H1 (cell line): ENCODE results near the gene GUCA1A. TPM values are rescaled to one million over a fixed set of nuclear protein-coding genes. Genes with fewer than 3 reads are reported as not detected.

Source experiments
- CTCF ChIA-PET: fragments of 300-600 bp; sonication (Branson Sonifier 250); formaldehyde crosslinking; loops from one replicate; lab custom pipeline; 2021; ENCODE audit not compliant: partially characterized antibody; lab: Charles Lee
- POLR2A ChIA-PET: fragments of 300-600 bp; sonication (Branson Sonifier 250); formaldehyde crosslinking; loops from one replicate; lab custom pipeline; 2021; ENCODE audit warnings: inconsistent platforms; ENCODE audit not compliant: partially characterized antibody; lab: Charles Lee
- DNase-seq, 2 experiments: peaks; one replicate each; pipeline versions ENCODE4 v3.0.0 to v3.0.0-alpha.2; 2010 to 2022; ENCODE audit warnings: low spot score in 2 of 2, low read depth in 1 of 2, mixed read lengths in 1 of 2
- FAIRE-seq: peaks from 2 replicates; lab custom pipeline; 2011; peaks lifted over from hg19 to GRCh38; lab: Jason Lieb, UNC
- H2AFZ ChIP-seq: 2 replicates; pipeline ENCODE4 v1.8.1; 2012; ENCODE audit warnings: low read length, inconsistent platforms
- H2AK5ac ChIP-seq: 2 replicates; pipeline ENCODE4 v1.6.1; 2013; ENCODE audit warnings: low read depth, low read length
- H2BK120ac ChIP-seq: replicated peaks from 2 replicates; pipeline ENCODE3; 2013; ENCODE audit warnings: low read depth, low read length, inconsistent platforms
- H2BK12ac ChIP-seq: 2 replicates; pipeline ENCODE4 v1.6.1; 2013; ENCODE audit warnings: low read depth, low read length
- H2BK15ac ChIP-seq: 2 replicates; pipeline ENCODE4 v1.6.1; 2013; ENCODE audit warnings: low read length
- H2BK20ac ChIP-seq: 2 replicates; pipeline ENCODE4 v1.6.1; 2013; ENCODE audit warnings: low read length
- H2BK5ac ChIP-seq: 2 replicates; pipeline ENCODE4 v1.6.1; 2013; ENCODE audit warnings: low read depth, low read length
- H3K14ac ChIP-seq: 2 replicates; pipeline ENCODE4 v1.6.1; 2013; ENCODE audit warnings: inconsistent platforms; ENCODE audit not compliant: insufficient read length
- H3K18ac ChIP-seq: 2 replicates; pipeline ENCODE4 v1.6.1; 2013; ENCODE audit warnings: low read length; ENCODE audit errors: extremely low read depth
- H3K23ac ChIP-seq: 2 replicates; pipeline ENCODE4 v1.6.1; 2013; ENCODE audit warnings: inconsistent platforms; ENCODE audit not compliant: insufficient read length
- H3K23me2 ChIP-seq: 2 replicates; pipeline ENCODE4 v1.6.1; 2013; ENCODE audit warnings: low read depth, low read length
- H3K27ac ChIP-seq: 2 replicates; pipeline ENCODE4 v1.6.1; 2011; ENCODE audit warnings: low read depth, low read length, inconsistent platforms
- H3K27me3 ChIP-seq, 4 experiments: replicated peaks in 1 of 4; 1 replicate in 1 of 4; 2 replicates in 3 of 4; pipeline versions ENCODE4 v1.6.1 to v1.8.1; 2011 to 2013; ENCODE audit warnings: low read length in 3 of 4, mild to moderate bottlenecking in 3 of 4, inconsistent platforms in 2 of 4, mixed read lengths in 2 of 4, moderate library complexity in 1 of 4; ENCODE audit not compliant: control insufficient read depth in 3 of 4, insufficient read depth in 3 of 4; ENCODE audit errors: extremely low read depth in 1 of 4
- H3K36me3 ChIP-seq, 4 experiments: 2 replicates each; pipeline versions ENCODE4 v1.6.1 to v1.8.1; 2011 to 2013; ENCODE audit warnings: mild to moderate bottlenecking in 4 of 4, low read length in 3 of 4, moderate library complexity in 2 of 4, control low read depth in 1 of 4, inconsistent platforms in 1 of 4; ENCODE audit not compliant: insufficient read depth in 4 of 4, control insufficient read depth in 2 of 4
- H3K4ac ChIP-seq: replicated peaks from 2 replicates; pipeline ENCODE3; 2013; ENCODE audit warnings: low read length, low read depth, mixed read lengths, inconsistent platforms; ENCODE audit not compliant: insufficient read length
- H3K4me1 ChIP-seq, 4 experiments: replicated peaks in 1 of 4; 1 replicate in 1 of 4; 2 replicates in 3 of 4; pipeline versions ENCODE4 v1.6.1 to v1.8.1; 2011 to 2013; ENCODE audit warnings: low read length in 3 of 4, inconsistent platforms in 2 of 4, mixed read lengths in 1 of 4; ENCODE audit not compliant: insufficient read depth in 4 of 4, control insufficient read depth in 3 of 4
- H3K4me2 ChIP-seq, 2 experiments: 2 replicates each; pipeline versions ENCODE4 v1.6.1 to v1.8.1; 2011 to 2013; ENCODE audit warnings: low read depth in 2 of 2, low read length in 2 of 2, control low read depth in 1 of 2, inconsistent platforms in 1 of 2, mild to moderate bottlenecking in 1 of 2; ENCODE audit not compliant: insufficient read depth in 1 of 2
- H3K4me3 ChIP-seq, 4 experiments: fragments of 200-600, 300-600 bp in 1 of 4; sonication (generic), shearing (Covaris generic), sonication (Bioruptor Twin) in 1 of 4; 2 replicates each; pipeline versions ENCODE4 v1.5.1 to v1.8.1; 2011 to 2016; ENCODE audit warnings: low read length in 4 of 4, low read depth in 3 of 4, control low read depth in 2 of 4, inconsistent platforms in 2 of 4, mild to moderate bottlenecking in 2 of 4, mixed read lengths in 1 of 4, moderate library complexity in 1 of 4; ENCODE audit not compliant: insufficient read depth in 2 of 4; ENCODE audit errors: extremely low read depth in 1 of 4
- H3K56ac ChIP-seq: replicated peaks from 2 replicates; pipeline ENCODE3; 2013; ENCODE audit warnings: low read depth, mild to moderate bottlenecking, mixed read lengths, low read length, inconsistent platforms; ENCODE audit not compliant: insufficient read length
- H3K79me1 ChIP-seq: 2 replicates; pipeline ENCODE4 v1.6.1; 2013; ENCODE audit warnings: low read depth, low read length, control low read depth
- H3K79me2 ChIP-seq, 2 experiments: 2 replicates each; pipeline versions ENCODE4 v1.6.1 to v1.8.1; 2012 to 2013; ENCODE audit warnings: low read length in 2 of 2, mild to moderate bottlenecking in 2 of 2, inconsistent platforms in 1 of 2; ENCODE audit not compliant: insufficient read depth in 2 of 2, control insufficient read depth in 1 of 2
- H3K9ac ChIP-seq, 4 experiments: replicated peaks in 1 of 4; 1 replicate in 1 of 4; 2 replicates in 3 of 4; pipeline versions ENCODE4 v1.6.1 to v1.8.1; 2011 to 2013; ENCODE audit warnings: low read depth in 3 of 4, low read length in 3 of 4, control low read depth in 2 of 4, mild to moderate bottlenecking in 2 of 4, moderate library complexity in 2 of 4, inconsistent platforms in 1 of 4; ENCODE audit errors: extremely low read depth in 1 of 4
- H3K9me3 ChIP-seq, 2 experiments: 2 replicates each; pipeline versions ENCODE4 v1.6.1 to v1.8.1; 2012 to 2013; ENCODE audit warnings: mild to moderate bottlenecking in 2 of 2, moderate library complexity in 2 of 2, control low read depth in 1 of 2, inconsistent platforms in 1 of 2, low read depth in 1 of 2, low read length in 1 of 2, mixed read lengths in 1 of 2; ENCODE audit not compliant: insufficient read depth in 2 of 2
- H4K20me1 ChIP-seq, 2 experiments: replicated peaks in 1 of 2; 2 replicates each; pipeline versions ENCODE3 to v1.8.1; 2011 to 2013; ENCODE audit warnings: inconsistent platforms in 2 of 2, low read length in 2 of 2, mild to moderate bottlenecking in 1 of 2; ENCODE audit not compliant: insufficient read depth in 2 of 2, control insufficient read depth in 1 of 2
- H4K5ac ChIP-seq: 2 replicates; pipeline ENCODE4 v1.6.1; 2013; ENCODE audit warnings: low read length, low read depth, mixed read lengths, inconsistent platforms; ENCODE audit not compliant: insufficient read length
- H4K8ac ChIP-seq: 2 replicates; pipeline ENCODE4 v1.8.0; 2013; ENCODE audit warnings: mild to moderate bottlenecking, moderate library complexity, low read length, inconsistent platforms; ENCODE audit not compliant: insufficient read depth; ENCODE audit errors: extremely low read depth
- H4K91ac ChIP-seq: replicated peaks from 2 replicates; pipeline ENCODE3; 2013; ENCODE audit warnings: low read length, mixed read lengths, inconsistent platforms; ENCODE audit not compliant: insufficient read length
- ASH2L ChIP-seq: fragments of 200-600, 300-600 bp; sonication (generic); IDR thresholded peaks from one replicate; pipeline ENCODE4 v1.7.1; 2017; ENCODE audit warnings: low read length
- CBX5 ChIP-seq: fragments of 300-800, 300-1000 bp; sonication (generic); IDR thresholded peaks from 2 replicates; pipeline ENCODE4 v1.7.1; 2016; ENCODE audit warnings: antibody characterized with exemption, low read length, low read depth
- CREB1 ChIP-seq: IDR thresholded peaks from 2 replicates; pipeline ENCODE4 v1.6.1; 2012; ENCODE audit warnings: inconsistent platforms
- E2F6 ChIP-seq: IDR thresholded peaks from 2 replicates; pipeline ENCODE4 v1.6.1; 2012; ENCODE audit warnings: inconsistent platforms
- EP300 ChIP-seq, 2 experiments: IDR thresholded peaks; 1 replicate in 1 of 2; 2 replicates in 1 of 2; pipeline ENCODE4 v1.6.1; 2011 to 2012; ENCODE audit warnings: low read depth in 2 of 2, low read length in 2 of 2, mild to moderate bottlenecking in 2 of 2, borderline replicate concordance in 1 of 2, inconsistent platforms in 1 of 2, moderate library complexity in 1 of 2
- KDM1A ChIP-seq: fragments of 200-600, 300-600 bp; sonication (generic); IDR thresholded peaks from 2 replicates; pipeline ENCODE4 v1.7.1; 2016; ENCODE audit warnings: mild to moderate bottlenecking, low read length, borderline replicate concordance
- RNF2 ChIP-seq: fragments of 200-900, 300-1000 bp; sonication (generic); IDR thresholded peaks from 2 replicates; pipeline ENCODE4 v1.7.1; 2016; ENCODE audit warnings: borderline replicate concordance, low read depth, mild to moderate bottlenecking, antibody characterized with exemption, low read length; ENCODE audit not compliant: poor library complexity, severe bottlenecking; ENCODE audit errors: missing control alignments
- SRF ChIP-seq: IDR thresholded peaks from 2 replicates; pipeline ENCODE4 v1.6.1; 2011; ENCODE audit warnings: mild to moderate bottlenecking, low read depth, low read length, moderate library complexity
- TCF12 ChIP-seq: IDR thresholded peaks from 2 replicates; pipeline ENCODE4 v1.6.1; 2011; ENCODE audit warnings: low read depth, mild to moderate bottlenecking, low read length
- YY1 ChIP-seq: IDR thresholded peaks from 2 replicates; pipeline ENCODE4 v1.6.1; 2011; ENCODE audit warnings: low read depth, mild to moderate bottlenecking, low read length
- WGBS, 2 experiments: shearing (Covaris generic) in 1 of 2; methylation state at CpG; one replicate each; pipeline versions ENCODE4 v1.1.6 to v1.1.7; 2013 to 2015; ENCODE audit warnings: low lambda C conversion rate in 2 of 2, mixed read lengths in 2 of 2, inconsistent platforms in 1 of 2, low coverage in 1 of 2, missing lambda C conversion rate in 1 of 2; ENCODE audit not compliant: insufficient replicate concordance in 2 of 2, insufficient coverage in 1 of 2, insufficient read length in 1 of 2; ENCODE audit errors: extremely low coverage in 1 of 2, missing lambda C conversion rate in 1 of 2; 5-methylcytosine and 5-hydroxymethylcytosine counted together
- polyA plus RNA-seq, 7 experiments: library from polyadenylated mRNA; depleted of rRNA in 3 of 7; stranded (reverse) in 5 of 7; unstranded in 2 of 7; fragments of >200 nt in 5 of 7; fragments of 200-250 nt in 2 of 7; gene quantifications; 1 replicate in 5 of 7; 2 replicates in 1 of 7; 4 replicates in 1 of 7; pipeline versions ENCODE4 v1.2.1 to v1.2.3, GENCODE V29; 2011 to 2013; ENCODE audit warnings: missing spikeins in 2 of 7, mixed read lengths in 2 of 7
- total RNA-seq: library from RNA; stranded (reverse); fragmentation: NEBNext Ultra II Directional; extraction: Animal tissue kit (Norgen Biotek cat#: 25700); gene quantifications from 2 replicates; pipeline ENCODE4 v1.2.1, GENCODE V29; 2021

Gene GUCA1A
- total and polyA plus RNA-seq, 2 of the 8 experiments (the other 6 are each of a cell fraction or from before 2014, with no cell fraction given), result 4.6 to 24.6 TPM

- Histone ChIP-seq H3K23me2 (no peaks in the 10 kb centered on the region), H3K9me3 (no peaks in the 10 kb centered on the region), H2BK5ac (no peak overlapping the region), H3K9ac (no peak overlapping the region), H3K4ac (no peak overlapping the region), H3K23ac (no peak overlapping the region), H3K79me2 (peaks cover 4 to 59% of the 10 kb centered on the region in 2 experiments; a peak in 3 of 4 replicates), H3K4me1 (peaks cover 8 to 28% (median 15%) of the 10 kb centered on the region in 4 experiments), H2AFZ (no peak overlapping the region), H2AK5ac (no peak overlapping the region), H3K18ac (peak overlapping the region; percentile 6; the same call in 1 of the 2 replicates), H3K79me1 (peaks cover 16% of the 10 kb centered on the region), H4K91ac (no peak overlapping the region), H4K5ac (no peak overlapping the region), H3K14ac (no peak overlapping the region), H3K27ac (no peak overlapping the region), H4K20me1 (peaks cover 8 to 21% of the 10 kb centered on the region in 2 experiments), H2BK15ac (no peak overlapping the region), H2BK12ac (no peak overlapping the region), H3K27me3 (no peaks in the 10 kb centered on the region), H3K4me2 (no peak overlapping the region), H3K4me3 (no peak overlapping the region), H3K36me3 (peaks cover 13 to 41% (median 29%) of the 10 kb centered on the region in 4 experiments), H4K8ac (no peak overlapping the region), H2BK120ac (no peak overlapping the region), H3K56ac (no peak overlapping the region), H2BK20ac (no peak overlapping the region)
- POLR2A ChIA-PET, result interaction anchor here (0.7 kb wide), 2 partner anchors 8 to 14 kb away, joined by 3 read pairs; no protein-coding TSS in a partner anchor
- CTCF ChIA-PET, result interaction anchor here (1.2 to 5.2 kb wide), 2 partner anchors 10 to 25 kb away, joined by 3 to 30 read pairs; no protein-coding TSS in a partner anchor
- DNase-seq (no peak), FAIRE-seq (no peak)
- 93% methylated on average over 11 of the region's 11 CpGs; no CpG with 5 or more reads in 1 of the 2 experiments for WGBS, 2 experiments
- TF ChIP-seq KDM1A (no peak), CREB1 (no peak), ASH2L (no peak), RNF2 (no peak), E2F6 (no peak), EP300 (IDR thresholded peaks at IDR 0.05; ENCODE audit: borderline replicate concordance in 1 of 2, low read depth in 2 of 2, low read length in 2 of 2) (no peak), SRF (no peak), YY1 (no peak), TCF12 (no peak), CBX5 (no peak)
These were observed 41.6 kb upstream of the GUCA1A start for GRCh38 chr6:42131531-42131930.
